Neural crest cell (in vitro differentiated cells): ENCODE measurements around the gene MTAP. TPM values are rescaled to one million over a fixed set of nuclear protein-coding genes. Genes with fewer than 3 reads are reported as not detected.

Source experiments
- DNase-seq: peaks from one replicate; pipeline ENCODE4 v3.0.0; 2021; ENCODE audit warnings: low read depth, mixed read lengths, low spot score
- H3K27ac Mint-ChIP-seq: one replicate; pipeline ENCODE4 v1.8.0; 2021; ENCODE audit warnings: mild to moderate bottlenecking, mixed read lengths; ENCODE audit not compliant: unreplicated experiment
- H3K27me3 Mint-ChIP-seq: 2 replicates; pipeline ENCODE4 v1.8.0; 2021; ENCODE audit warnings: low read depth, mild to moderate bottlenecking, mixed read lengths
- H3K36me3 Mint-ChIP-seq: 2 replicates; pipeline ENCODE4 v1.8.0; 2021; ENCODE audit warnings: low read depth, mild to moderate bottlenecking, mixed read lengths
- H3K4me1 Mint-ChIP-seq: 2 replicates; pipeline ENCODE4 v1.8.0; 2021; ENCODE audit warnings: mixed read lengths
- H3K4me3 Mint-ChIP-seq: one replicate; pipeline ENCODE4 v1.8.0; 2021; ENCODE audit warnings: mild to moderate bottlenecking, mixed read lengths
- H3K9me3 Mint-ChIP-seq: 2 replicates; pipeline ENCODE4 v1.8.0; 2021; ENCODE audit warnings: mixed read lengths
- total RNA-seq: library from RNA; stranded (reverse); gene quantifications from 2 replicates; pipeline ENCODE4 v1.2.1, GENCODE V29; 2021
- TF ChIP-seq, protein P1 (sequence below): fragments of 200-600 bp; sonication (generic); conservative IDR thresholded peaks from 2 replicates; pipeline ENCODE4 v1.5.0; 2021; ENCODE audit warnings: antibody characterized with exemption, mild to moderate bottlenecking

The MTAP gene
- total RNA-seq, 1 donor from 2014 or later: 90.1 TPM

- H3K27ac Mint-ChIP-seq: no peak overlapping the region
- no peak overlapping the region for H3K4me3 Mint-ChIP-seq
- no peak for DNase-seq
- TF ChIP-seq, protein P1, sequence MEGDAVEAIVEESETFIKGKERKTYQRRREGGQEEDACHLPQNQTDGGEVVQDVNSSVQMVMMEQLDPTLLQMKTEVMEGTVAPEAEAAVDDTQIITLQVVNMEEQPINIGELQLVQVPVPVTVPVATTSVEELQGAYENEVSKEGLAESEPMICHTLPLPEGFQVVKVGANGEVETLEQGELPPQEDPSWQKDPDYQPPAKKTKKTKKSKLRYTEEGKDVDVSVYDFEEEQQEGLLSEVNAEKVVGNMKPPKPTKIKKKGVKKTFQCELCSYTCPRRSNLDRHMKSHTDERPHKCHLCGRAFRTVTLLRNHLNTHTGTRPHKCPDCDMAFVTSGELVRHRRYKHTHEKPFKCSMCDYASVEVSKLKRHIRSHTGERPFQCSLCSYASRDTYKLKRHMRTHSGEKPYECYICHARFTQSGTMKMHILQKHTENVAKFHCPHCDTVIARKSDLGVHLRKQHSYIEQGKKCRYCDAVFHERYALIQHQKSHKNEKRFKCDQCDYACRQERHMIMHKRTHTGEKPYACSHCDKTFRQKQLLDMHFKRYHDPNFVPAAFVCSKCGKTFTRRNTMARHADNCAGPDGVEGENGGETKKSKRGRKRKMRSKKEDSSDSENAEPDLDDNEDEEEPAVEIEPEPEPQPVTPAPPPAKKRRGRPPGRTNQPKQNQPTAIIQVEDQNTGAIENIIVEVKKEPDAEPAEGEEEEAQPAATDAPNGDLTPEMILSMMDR: no peak
- H3K27me3 Mint-ChIP-seq: no peaks in the 10 kb centered on the region
- H3K4me1 Mint-ChIP-seq: no peaks in the 10 kb centered on the region
- peaks cover 15% of the 10 kb centered on the region for H3K9me3 Mint-ChIP-seq
- H3K36me3 Mint-ChIP-seq: peaks cover 50% of the 10 kb centered on the region
Observed at GRCh38 chr9:21872696-21873095, 70.3 kb downstream of the MTAP start.

DNA sequence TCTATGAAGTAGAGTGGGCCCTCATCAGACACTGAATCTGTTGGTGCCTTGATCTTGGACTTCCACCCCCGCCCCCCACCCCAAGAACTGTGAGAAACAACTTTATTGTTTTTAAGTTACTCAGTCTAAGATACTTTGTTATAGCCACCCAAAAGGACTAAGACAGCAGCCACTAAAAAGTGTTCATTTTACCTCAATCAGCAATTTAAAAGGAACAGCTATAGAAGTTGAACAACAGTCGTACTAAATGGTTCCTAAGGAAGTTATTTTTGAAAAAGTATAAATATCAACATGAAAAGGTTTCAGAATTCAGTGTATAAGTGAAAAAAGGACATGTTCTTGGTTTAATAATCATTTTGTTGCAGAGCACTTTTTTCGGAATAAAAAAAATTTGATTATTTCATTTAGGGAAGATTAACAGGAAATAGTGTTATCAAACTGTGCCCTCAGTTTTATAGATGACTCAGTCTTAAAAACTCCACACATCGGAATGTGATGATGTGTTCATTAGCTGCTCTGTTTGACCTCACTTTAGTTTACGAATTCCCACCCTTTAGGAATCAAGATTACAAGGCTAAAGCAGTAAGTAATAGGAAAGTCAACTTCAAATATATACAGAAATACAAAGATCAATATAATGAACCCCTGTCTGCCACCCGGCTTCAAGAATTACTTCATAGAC lies 71.2 kb downstream of the MTAP start:
- Mint-ChIP-seq H3K27ac (no peak overlapping the region), H3K36me3 (peaks cover 57% of the 10 kb centered on the region), H3K4me3 (no peak overlapping the region), H3K4me1 (no peaks in the 10 kb centered on the region), H3K9me3 (peaks cover 18% of the 10 kb centered on the region), H3K27me3 (no peaks in the 10 kb centered on the region)
- DNase-seq: no peak
- TF ChIP-seq, protein P1: no peak

DNA sequence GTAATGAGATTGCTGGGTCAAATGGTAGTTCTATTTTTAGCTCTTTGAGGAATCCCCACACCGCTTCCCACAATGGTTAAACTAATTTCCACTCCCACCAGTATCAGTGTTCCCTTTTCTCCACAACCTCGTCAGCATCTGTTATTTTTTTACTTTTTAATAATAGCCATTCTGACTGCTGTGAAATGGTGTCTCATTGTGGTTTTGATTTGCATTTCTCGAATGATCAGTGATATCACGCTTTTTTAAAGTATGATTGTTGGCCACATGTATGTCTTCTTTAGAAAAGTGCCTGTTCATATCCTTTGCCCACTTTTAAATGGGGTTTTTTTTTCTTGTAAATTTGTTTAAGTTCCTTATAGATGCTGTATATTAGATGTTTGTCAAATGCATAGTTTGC lies 73.5 kb downstream of the MTAP start:
- Mint-ChIP-seq H3K4me1 (no peaks in the 10 kb centered on the region), H3K27ac (no peak overlapping the region), H3K27me3 (no peaks in the 10 kb centered on the region), H3K9me3 (peaks cover 30% of the 10 kb centered on the region), H3K4me3 (no peak overlapping the region), H3K36me3 (peaks cover 78% of the 10 kb centered on the region)
- TF ChIP-seq, protein P1: no peak
- no peak for DNase-seq

DNA sequence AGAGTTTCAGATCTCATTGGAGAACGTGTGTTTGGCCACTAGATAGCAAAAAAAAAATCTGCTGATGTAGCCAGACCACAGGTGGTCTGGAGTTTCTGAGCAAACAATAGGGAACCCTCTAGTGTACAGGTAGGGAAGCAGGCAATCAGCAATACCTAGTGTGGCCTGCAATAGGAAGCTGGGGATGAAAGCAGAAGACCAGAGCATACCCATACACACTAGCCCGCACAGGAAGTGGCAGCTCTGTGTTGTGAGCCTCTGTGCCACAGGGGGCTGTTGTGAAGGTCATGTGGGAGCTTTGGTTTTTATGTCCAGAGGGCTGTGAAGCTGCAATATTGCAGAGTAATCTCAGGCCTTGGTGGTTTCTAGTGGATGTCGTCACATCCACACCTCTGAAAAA lies 81.2 kb downstream of the MTAP start:
- peaks cover 74% of the 10 kb centered on the region for H3K36me3 Mint-ChIP-seq
- peaks cover 37% of the 10 kb centered on the region for H3K9me3 Mint-ChIP-seq
- H3K27me3 Mint-ChIP-seq: no peaks in the 10 kb centered on the region
- H3K27ac Mint-ChIP-seq: no peak overlapping the region
- DNase-seq: no peak
- H3K4me3 Mint-ChIP-seq: no peak overlapping the region
- TF ChIP-seq, protein P1: no peak
- no peaks in the 10 kb centered on the region for H3K4me1 Mint-ChIP-seq

DNA sequence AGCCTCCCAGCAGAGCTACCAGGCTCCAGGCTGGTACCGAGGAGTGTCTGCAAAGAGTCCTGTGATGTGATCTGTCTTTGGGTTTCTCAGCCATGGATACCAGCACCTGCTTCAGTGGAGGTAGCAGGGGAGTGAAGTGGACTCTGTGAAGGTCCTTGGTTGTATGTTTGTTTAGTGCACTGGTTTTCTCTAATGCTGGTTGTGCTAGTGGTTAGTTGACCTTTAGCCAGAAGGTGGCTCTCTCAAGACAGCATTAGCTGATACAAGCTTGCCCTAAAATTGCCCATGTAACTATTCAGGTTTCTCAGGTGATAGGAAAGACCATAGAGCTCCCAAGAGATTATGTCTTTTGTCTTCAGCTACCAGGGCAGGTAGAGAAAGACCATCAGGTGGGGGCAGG lies 87.2 kb downstream of the MTAP start:
- TF ChIP-seq, protein P1: no peak
- H3K9me3 Mint-ChIP-seq: peaks cover 50% of the 10 kb centered on the region
- H3K4me1 Mint-ChIP-seq: no peaks in the 10 kb centered on the region
- H3K27ac Mint-ChIP-seq: no peak overlapping the region
- H3K27me3 Mint-ChIP-seq: no peaks in the 10 kb centered on the region
- no peak overlapping the region for H3K4me3 Mint-ChIP-seq
- DNase-seq: no peak
- H3K36me3 Mint-ChIP-seq: peaks cover 89% of the 10 kb centered on the region
